IMR-90 (cell line): ENCODE results near the gene PCAT6. TPM values are rescaled to one million over a fixed set of nuclear protein-coding genes. Genes with fewer than 3 reads are reported as not detected.

ENCODE experiments used
- ATAC-seq: fragments of 200-7000 bp; cut with Tn5 transposase; 2 replicates; pipeline ENCODE4 v1.9.1; 2020; ENCODE audit warnings: low read depth, mild to moderate bottlenecking, moderate library complexity
- BruUV-seq: library from RNA; stranded (reverse); fragments of 400-500 nt; replicated peaks from 2 replicates; lab custom pipeline; 2021; lab: Mats Ljungman, UMichigan
- CTCF ChIA-PET: fragments of 300-600 bp; formaldehyde crosslinking; extraction: SDS; loops from one replicate; lab custom pipeline; 2021; ENCODE audit warnings: antibody characterized with exemption; lab: Yijun Ruan, JAX
- POLR2A ChIA-PET: fragments of 300-600 bp; sonication (Branson Sonifier 250); formaldehyde crosslinking; loops from one replicate; lab custom pipeline; 2022; ENCODE audit warnings: antibody characterized with exemption; ENCODE audit not compliant: unreplicated experiment; lab: Charles Lee
- DNase-seq: peaks from one replicate; pipeline ENCODE4 v3.0.0; 2013
- H2AFZ ChIP-seq: replicated peaks from 2 replicates; pipeline ENCODE3; 2013; ENCODE audit warnings: low read length, mild to moderate bottlenecking; ENCODE audit not compliant: poor library complexity
- H2AK5ac ChIP-seq: 2 replicates; pipeline ENCODE4 v1.6.1; 2013; ENCODE audit warnings: low read depth, low read length, inconsistent platforms
- H2AK9ac ChIP-seq: replicated peaks from 2 replicates; pipeline ENCODE3; 2013; ENCODE audit warnings: mild to moderate bottlenecking, low read depth, low read length, moderate library complexity; ENCODE audit not compliant: poor library complexity
- H2BK120ac ChIP-seq: 2 replicates; pipeline ENCODE4 v1.6.1; 2013; ENCODE audit warnings: low read depth, low read length, inconsistent platforms
- H2BK15ac ChIP-seq: 3 replicates; pipeline ENCODE4 v1.6.1; 2013; ENCODE audit warnings: low read depth, low read length, inconsistent platforms
- H2BK20ac ChIP-seq: 2 replicates; pipeline ENCODE4 v1.6.1; 2013; ENCODE audit warnings: low read depth, mild to moderate bottlenecking, inconsistent platforms, low read length, moderate library complexity
- H2BK5ac ChIP-seq: 2 replicates; pipeline ENCODE4 v1.6.1; 2013; ENCODE audit warnings: mild to moderate bottlenecking, low read depth, low read length, inconsistent platforms; ENCODE audit not compliant: poor library complexity, severe bottlenecking
- H3K14ac ChIP-seq: replicated peaks from 2 replicates; pipeline ENCODE4 v1.6.1; 2013; ENCODE audit warnings: low read depth, low read length, inconsistent platforms
- H3K18ac ChIP-seq: 2 replicates; pipeline ENCODE4 v1.6.1; 2013; ENCODE audit warnings: low read depth, low read length, control low read depth
- H3K23ac ChIP-seq: 2 replicates; pipeline ENCODE4 v1.6.1; 2013; ENCODE audit warnings: low read depth, low read length, inconsistent platforms
- H3K27ac ChIP-seq: 2 replicates; pipeline ENCODE4 v1.5.1; 2013; ENCODE audit warnings: mild to moderate bottlenecking, control low read depth, low read length; ENCODE audit not compliant: insufficient read depth
- H3K27me3 ChIP-seq: 2 replicates; pipeline ENCODE4 v1.6.1; 2013; ENCODE audit warnings: low read length; ENCODE audit not compliant: control insufficient read depth, insufficient read depth
- H3K36me3 ChIP-seq: 2 replicates; pipeline ENCODE4 v1.6.1; 2013; ENCODE audit warnings: low read length, mixed read lengths; ENCODE audit not compliant: control insufficient read depth, insufficient read depth
- H3K4ac ChIP-seq: 2 replicates; pipeline ENCODE4 v1.6.1; 2013; ENCODE audit warnings: low read depth, low read length, inconsistent platforms
- H3K4me1 ChIP-seq: 2 replicates; pipeline ENCODE4 v1.6.1; 2013; ENCODE audit warnings: low read length, mixed read lengths; ENCODE audit not compliant: control insufficient read depth, insufficient read depth
- H3K4me2 ChIP-seq: 2 replicates; pipeline ENCODE4 v1.6.1; 2013; ENCODE audit warnings: low read depth, mild to moderate bottlenecking, control low read depth, low read length, moderate library complexity
- H3K4me3 ChIP-seq: 2 replicates; pipeline ENCODE4 v1.5.1; 2013; ENCODE audit warnings: low read depth, mild to moderate bottlenecking, control low read depth, low read length, moderate library complexity; ENCODE audit not compliant: insufficient read depth
- H3K56ac ChIP-seq: 2 replicates; pipeline ENCODE4 v1.6.1; 2013; ENCODE audit warnings: low read length, inconsistent platforms; ENCODE audit not compliant: insufficient read depth; ENCODE audit errors: extremely low read depth
- H3K79me1 ChIP-seq, 2 experiments: 2 replicates each; pipeline ENCODE4 v1.6.1; 2013; ENCODE audit warnings: low read length in 2 of 2, inconsistent platforms in 1 of 2, low read depth in 1 of 2
- H3K9ac ChIP-seq: 2 replicates; pipeline ENCODE4 v1.6.1; 2013; ENCODE audit warnings: low read depth, low read length, control low read depth
- H3K9me1 ChIP-seq: 2 replicates; pipeline ENCODE4 v1.6.1; 2013; ENCODE audit warnings: low read length, inconsistent platforms; ENCODE audit not compliant: insufficient read depth
- H3K9me3 ChIP-seq: 2 replicates; pipeline ENCODE4 v1.6.1; 2013; ENCODE audit warnings: low read length; ENCODE audit not compliant: control insufficient read depth, insufficient read depth
- H4K20me1 ChIP-seq: 2 replicates; pipeline ENCODE4 v1.6.1; 2013; ENCODE audit warnings: low read length, inconsistent platforms; ENCODE audit not compliant: insufficient read depth
- H4K5ac ChIP-seq: 2 replicates; pipeline ENCODE4 v1.6.1; 2013; ENCODE audit warnings: mild to moderate bottlenecking, low read depth, low read length, control low read depth
- H4K8ac ChIP-seq, 2 experiments: 2 replicates each; pipeline ENCODE4 v1.6.1; 2013; ENCODE audit warnings: low read depth in 2 of 2, low read length in 2 of 2, control low read depth in 1 of 2, inconsistent platforms in 1 of 2
- H4K91ac ChIP-seq: 2 replicates; pipeline ENCODE4 v1.6.1; 2013; ENCODE audit warnings: low read depth, low read length, inconsistent platforms; ENCODE audit not compliant: insufficient read depth
- FOS ChIP-seq: fragments of 150-350 bp; IDR thresholded peaks from 2 replicates; pipeline ENCODE4 v1.6.1; 2016; ENCODE audit warnings: low read depth, low read length
- WGBS, 2 experiments: methylation state at CpG; one replicate each; pipeline versions ENCODE4 v1.1.5 to v1.1.7; 2013; ENCODE audit warnings: missing lambda C conversion rate in 2 of 2; ENCODE audit not compliant: insufficient read length in 1 of 2; ENCODE audit errors: extremely low coverage in 2 of 2; 5-methylcytosine and 5-hydroxymethylcytosine counted together
- dilution Hi-C: fragments of 300-500 bp; cut with HindIII; formaldehyde crosslinking; loops from one replicate; pipeline ENCODE4 v1.14.3; 2018; ENCODE audit warnings: low sequenced_read_pairs; ENCODE audit not compliant: unreplicated experiment
- in situ Hi-C: fragments of 300-500 bp; cut with MboI; formaldehyde crosslinking; loops from 3 replicates; pipeline ENCODE4 v1.14.3; 2019; ENCODE audit warnings: low sequenced_read_pairs, inconsistent platforms, mixed read lengths
- intact Hi-C: fragments of 100-400 bp; cut with micrococcal nuclease; formaldehyde crosslinking; loops from 2 replicates; pipeline ENCODE4 v1.10.0; 2022
- polyA plus RNA-seq, 3 experiments: library from polyadenylated mRNA; depleted of rRNA; stranded (reverse); fragments of >200 nt; gene quantifications; 2 replicates each; pipeline ENCODE4 v1.2.3, GENCODE V29; 2012; ENCODE audit warnings: low replicate concordance in 1 of 3
- total RNA-seq: library from RNA; depleted of rRNA; stranded (reverse); fragments of >200 nt; gene quantifications from 2 replicates; pipeline ENCODE4 v1.2.3, GENCODE V29; 2012

The PCAT6 gene
- total and polyA plus RNA-seq, 2 of the 4 experiments (the other 2 are of a cell fraction) = 5.8 TPM; not detected in 1

- Histone ChIP-seq H3K4me3 (no peak overlapping the region), H4K20me1 (peaks cover 99% of the 10 kb centered on the region), H3K27me3 (no peaks in the 10 kb centered on the region), H3K27ac (no peak overlapping the region), H3K79me1 (peaks cover 17 to 77% of the 10 kb centered on the region in 2 experiments), H4K5ac (no peak overlapping the region), H3K18ac (no peak overlapping the region), H3K14ac (no peak overlapping the region), H2AFZ (no peak overlapping the region), H2BK15ac (no peak overlapping the region), H2BK120ac (no peak overlapping the region), H3K4ac (no peak overlapping the region), H4K8ac (no peak overlapping the region), H3K9ac (no peak overlapping the region), H3K9me1 (peaks cover 22% of the 10 kb centered on the region), H2AK5ac (no peak overlapping the region), H2AK9ac (no peak overlapping the region), H3K23ac (no peak overlapping the region), H2BK5ac (no peak overlapping the region), H2BK20ac (no peak overlapping the region), H3K4me1 (peaks cover 1% of the 10 kb centered on the region; the same call in 1 of the 2 replicates), H3K56ac (no peak overlapping the region), H4K91ac (no peak overlapping the region), H3K9me3 (no peaks in the 10 kb centered on the region), H3K4me2 (no peak overlapping the region), H3K36me3 (peaks cover 16% of the 10 kb centered on the region)
- ATAC-seq = no peak
- BruUV-seq = no TSS peak
- dilution Hi-C loops = no loop called here
- intact Hi-C loops = no loop called here
- no peak for TF ChIP-seq FOS
- CTCF ChIA-PET = no interaction called here
- POLR2A ChIA-PET = no interaction called here
- in situ Hi-C loops = no loop called here
- no peak for DNase-seq
- 90% methylated on average over 5 of the region's 7 CpGs; no CpG with 5 or more reads in 1 of the 2 experiments for WGBS, 2 experiments
Measured at GRCh38 chr1:202796670-202797069, 14.1 kb upstream of the PCAT6 start.
